ENCODE data around the gene CD22. TPM values are rescaled to one million over a fixed set of nuclear protein-coding genes. Genes with fewer than 3 reads are reported as not detected.
"Not testable (repeated sequence)": the region's sequence is repeated elsewhere in the genome, so short reads cannot be mapped to it uniquely, and the experiment has no call there.

Gene CD22
- total and polyA plus RNA-seq, 2 donors (not counting 1 experiment from before 2014, with no cell fraction given) = 0.15 to 1.2 TPM

DNA sequence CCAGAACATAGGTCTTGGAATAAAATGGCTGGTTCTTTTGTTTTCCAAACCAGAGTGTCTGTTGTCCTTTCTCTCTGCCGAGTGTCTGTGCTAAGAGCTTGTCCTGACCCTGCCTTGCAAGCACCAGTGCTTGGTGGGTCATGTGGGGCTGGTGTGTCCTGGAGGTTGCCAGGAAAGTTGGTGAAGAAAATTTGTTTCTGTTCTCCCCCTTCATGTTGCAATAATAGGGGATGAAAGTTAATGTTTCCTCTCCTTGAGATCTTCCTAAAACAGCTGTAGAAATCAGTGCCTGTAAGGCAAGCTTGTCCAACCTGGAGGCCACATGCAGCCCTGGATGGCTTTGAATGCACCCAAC lies 43.9 kb upstream of the CD22 start:
- no peaks in the 10 kb centered on the region for H4K20me1 ChIP-seq (ENCODE audit: control insufficient read depth, extremely low read depth, insufficient read depth, low read length)
- no peaks in the 10 kb centered on the region for H3K4me1 ChIP-seq (ENCODE audit: control insufficient read depth, extremely low read depth, insufficient read depth, low read length)
- no peaks in the 10 kb centered on the region for H3K9me3 ChIP-seq (ENCODE audit: control insufficient read depth, insufficient read depth, low read depth, low read length)
- TF ChIP-seq CTCF (conservative IDR thresholded peaks at IDR 0.05 in 1 of 2, IDR thresholded peaks at IDR 0.05 in 1 of 2; ENCODE audit: low read depth in 1 of 2, low read length in 2 of 2) = no peak
- no peak for TF ChIP-seq EZH2 (IDR thresholded peaks at IDR 0.05; ENCODE audit: low read length, missing control alignments)
- no peak for DNase-seq (ENCODE audit: low read depth in 2 of 2)
- H3K79me2 ChIP-seq (ENCODE audit: control insufficient read depth, insufficient read depth, low read length) = no peaks in the 10 kb centered on the region
- H3K9ac ChIP-seq (ENCODE audit: insufficient read depth, low read length) = no peak overlapping the region
- H3K27ac ChIP-seq (ENCODE audit: insufficient read depth, low read length) = no peak overlapping the region
- H3K4me2 ChIP-seq (ENCODE audit: extremely low read depth, insufficient read depth, low read length) = no peak overlapping the region
- H2AFZ ChIP-seq (ENCODE audit: low read length) = no peak overlapping the region
- H3K4me3 ChIP-seq (replicated peaks in 1 of 4; ENCODE audit: control extremely low read depth in 1 of 4, insufficient read depth in 1 of 4, low read depth in 3 of 4, low read length in 4 of 4) = no peak overlapping the region
- H3K27me3 ChIP-seq (ENCODE audit: control insufficient read depth, insufficient read depth, low read length) = no peaks in the 10 kb centered on the region
- no peaks in the 10 kb centered on the region for H3K36me3 ChIP-seq (ENCODE audit: control insufficient read depth, insufficient read depth, low read length)

DNA sequence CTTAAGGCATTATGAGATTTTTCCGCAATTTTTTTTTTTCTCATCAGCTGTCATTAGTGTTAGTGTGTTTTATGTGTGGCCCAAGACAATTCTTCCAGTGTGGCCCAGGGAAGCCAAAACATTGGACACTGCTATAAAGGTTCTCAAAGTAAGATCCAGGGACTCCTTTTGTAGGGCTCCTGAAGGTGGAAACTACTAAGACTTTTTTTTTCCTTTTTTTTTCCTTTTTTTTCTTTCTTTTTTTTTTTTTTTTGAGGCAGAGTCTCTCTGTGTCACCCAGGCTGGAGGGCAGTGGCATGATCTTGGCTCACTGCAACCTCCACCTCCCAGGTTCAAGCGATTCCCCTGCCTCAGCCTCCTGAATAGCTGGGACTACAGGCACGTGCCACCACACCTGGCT lies 43.5 kb upstream of the CD22 start:
- DNase-seq (ENCODE audit: low read depth in 2 of 2); H3K79me2 ChIP-seq (ENCODE audit: control insufficient read depth, insufficient read depth, low read length); H3K27me3 ChIP-seq (ENCODE audit: control insufficient read depth, insufficient read depth, low read length); H2AFZ ChIP-seq (ENCODE audit: low read length); H3K4me2 ChIP-seq (ENCODE audit: extremely low read depth, insufficient read depth, low read length); H3K9me3 ChIP-seq (ENCODE audit: control insufficient read depth, insufficient read depth, low read depth, low read length); H3K27ac ChIP-seq (ENCODE audit: insufficient read depth, low read length); H4K20me1 ChIP-seq (ENCODE audit: control insufficient read depth, extremely low read depth, insufficient read depth, low read length); H3K4me1 ChIP-seq (ENCODE audit: control insufficient read depth, extremely low read depth, insufficient read depth, low read length); H3K9ac ChIP-seq (ENCODE audit: insufficient read depth, low read length); H3K36me3 ChIP-seq (ENCODE audit: control insufficient read depth, insufficient read depth, low read length); H3K4me3 ChIP-seq (replicated peaks in 1 of 4; ENCODE audit: control extremely low read depth in 1 of 4, insufficient read depth in 1 of 4, low read depth in 3 of 4, low read length in 4 of 4): not testable (repeated sequence)

GRCh38 chr19:35286101-35286500 lies 42.9 kb upstream of the CD22 start:
- not testable (repeated sequence) for H3K9ac ChIP-seq (ENCODE audit: insufficient read depth, low read length); DNase-seq (ENCODE audit: low read depth in 2 of 2); H3K9me3 ChIP-seq (ENCODE audit: control insufficient read depth, insufficient read depth, low read depth, low read length); H3K4me1 ChIP-seq (ENCODE audit: control insufficient read depth, extremely low read depth, insufficient read depth, low read length); H3K4me3 ChIP-seq (replicated peaks in 1 of 4; ENCODE audit: control extremely low read depth in 1 of 4, insufficient read depth in 1 of 4, low read depth in 3 of 4, low read length in 4 of 4); H3K27me3 ChIP-seq (ENCODE audit: control insufficient read depth, insufficient read depth, low read length); H3K4me2 ChIP-seq (ENCODE audit: extremely low read depth, insufficient read depth, low read length); H3K79me2 ChIP-seq (ENCODE audit: control insufficient read depth, insufficient read depth, low read length); H3K36me3 ChIP-seq (ENCODE audit: control insufficient read depth, insufficient read depth, low read length); H4K20me1 ChIP-seq (ENCODE audit: control insufficient read depth, extremely low read depth, insufficient read depth, low read length); H3K27ac ChIP-seq (ENCODE audit: insufficient read depth, low read length); H2AFZ ChIP-seq (ENCODE audit: low read length)

GRCh38 chr19:35287713-35288112 lies 41.3 kb upstream of the CD22 start:
- Histone ChIP-seq H3K9ac (ENCODE audit: insufficient read depth, low read length) (no peak overlapping the region), H2AFZ (ENCODE audit: low read length) (no peak overlapping the region), H3K27me3 (ENCODE audit: control insufficient read depth, insufficient read depth, low read length) (no peaks in the 10 kb centered on the region), H3K4me3 (replicated peaks in 1 of 4; ENCODE audit: control extremely low read depth in 1 of 4, insufficient read depth in 1 of 4, low read depth in 3 of 4, low read length in 4 of 4) (no peak overlapping the region), H3K27ac (ENCODE audit: insufficient read depth, low read length) (no peak overlapping the region), H3K9me3 (ENCODE audit: control insufficient read depth, insufficient read depth, low read depth, low read length) (no peaks in the 10 kb centered on the region), H4K20me1 (ENCODE audit: control insufficient read depth, extremely low read depth, insufficient read depth, low read length) (no peaks in the 10 kb centered on the region), H3K79me2 (ENCODE audit: control insufficient read depth, insufficient read depth, low read length) (no peaks in the 10 kb centered on the region), H3K4me1 (ENCODE audit: control insufficient read depth, extremely low read depth, insufficient read depth, low read length) (no peaks in the 10 kb centered on the region), H3K36me3 (ENCODE audit: control insufficient read depth, insufficient read depth, low read length) (no peaks in the 10 kb centered on the region), H3K4me2 (ENCODE audit: extremely low read depth, insufficient read depth, low read length) (no peak overlapping the region)
- DNase-seq (ENCODE audit: low read depth in 2 of 2) = no peak
- TF ChIP-seq CTCF (conservative IDR thresholded peaks at IDR 0.05 in 1 of 2, IDR thresholded peaks at IDR 0.05 in 1 of 2; ENCODE audit: low read depth in 1 of 2, low read length in 2 of 2) = no peak
- TF ChIP-seq EZH2 (IDR thresholded peaks at IDR 0.05; ENCODE audit: low read length, missing control alignments) = no peak

Measured in fibroblast of lung (primary cell).